ENCODE data around the gene GLDN. TPM values are rescaled to one million over a fixed set of nuclear protein-coding genes. Genes with fewer than 3 reads are reported as not detected.

GLDN gene
- total and polyA plus RNA-seq, 2 of the 8 experiments (the other 6 are each of a cell fraction or from before 2014, with no cell fraction given), result 0.24 to 0.50 TPM

DNA sequence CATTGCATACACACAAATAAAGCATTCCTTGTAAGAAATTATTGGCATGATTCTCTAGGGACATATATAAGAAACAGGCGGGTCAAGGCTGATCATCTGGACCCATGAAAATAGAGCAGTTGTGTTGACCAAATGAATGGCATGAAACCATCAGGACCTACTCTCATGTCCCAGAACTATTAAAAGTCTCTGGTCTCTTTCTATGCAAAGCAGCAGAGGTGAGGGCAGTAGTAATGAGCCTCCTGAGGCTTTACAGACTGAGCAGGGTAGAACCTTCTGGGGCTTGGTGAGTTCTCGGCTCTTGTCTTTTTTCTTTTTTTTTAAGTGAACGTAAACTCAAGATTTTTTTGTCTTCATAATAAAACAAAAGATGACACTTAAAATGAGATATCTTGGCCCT is 9.3 kb downstream of the GLDN start (continued):
- TF ChIP-seq, protein P1, sequence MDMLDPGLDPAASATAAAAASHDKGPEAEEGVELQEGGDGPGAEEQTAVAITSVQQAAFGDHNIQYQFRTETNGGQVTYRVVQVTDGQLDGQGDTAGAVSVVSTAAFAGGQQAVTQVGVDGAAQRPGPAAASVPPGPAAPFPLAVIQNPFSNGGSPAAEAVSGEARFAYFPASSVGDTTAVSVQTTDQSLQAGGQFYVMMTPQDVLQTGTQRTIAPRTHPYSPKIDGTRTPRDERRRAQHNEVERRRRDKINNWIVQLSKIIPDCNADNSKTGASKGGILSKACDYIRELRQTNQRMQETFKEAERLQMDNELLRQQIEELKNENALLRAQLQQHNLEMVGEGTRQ (IDR thresholded peaks at IDR 0.05; ENCODE audit: low read length), result no peak
- TF ChIP-seq KDM4A (IDR thresholded peaks at IDR 0.05; ENCODE audit: low read depth, low read length, severe bottlenecking) (no peak), EZH2 (IDR thresholded peaks at IDR 0.05; ENCODE audit: low read depth, low read length, severe bottlenecking) (no peak)
